ENCODE results near the gene UMODL1. TPM values are rescaled to one million over a fixed set of nuclear protein-coding genes. Genes with fewer than 3 reads are reported as not detected.

The UMODL1 gene
- total and polyA plus RNA-seq, 2 of the 13 experiments (the other 11 are each of a cell fraction or from before 2014, with no cell fraction given): not detected

DNA sequence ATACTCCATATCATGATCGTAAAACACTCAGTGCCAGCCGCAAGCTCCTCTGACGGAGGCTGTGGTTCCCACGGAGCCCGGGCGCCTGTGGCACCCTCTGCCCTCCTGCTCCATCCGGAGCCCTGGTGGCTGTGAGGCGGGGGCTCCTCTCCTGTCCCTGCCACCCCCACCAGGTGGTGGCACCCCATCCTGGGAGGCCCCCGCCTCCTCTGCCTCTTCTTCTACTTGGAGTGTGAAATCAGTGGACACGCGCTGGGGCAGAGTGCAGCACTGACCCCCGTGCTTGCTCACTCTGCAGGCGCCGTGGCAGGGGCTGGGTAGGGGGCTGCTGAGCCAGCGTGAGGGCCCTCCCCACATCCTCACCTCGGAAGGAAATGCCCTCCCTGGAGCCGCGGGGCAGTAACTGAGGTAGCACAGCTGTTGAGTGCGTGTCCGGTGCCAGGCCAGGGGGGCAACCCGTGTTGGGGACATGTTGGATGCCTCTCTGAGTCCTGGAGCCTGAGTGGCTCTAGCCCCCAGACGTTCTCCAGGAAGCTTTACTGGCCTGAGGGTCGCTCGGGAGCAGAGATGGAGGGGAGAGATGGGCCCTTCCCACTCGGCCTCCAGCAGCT is 89.1 kb downstream of the UMODL1 start (continued):
- TF ChIP-seq AHR (CRISPR knock-in tag; IDR thresholded peaks at IDR 0.05) (no peak), DNMT1 (CRISPR knock-in tag; IDR thresholded peaks at IDR 0.05) (no peak)

DNA sequence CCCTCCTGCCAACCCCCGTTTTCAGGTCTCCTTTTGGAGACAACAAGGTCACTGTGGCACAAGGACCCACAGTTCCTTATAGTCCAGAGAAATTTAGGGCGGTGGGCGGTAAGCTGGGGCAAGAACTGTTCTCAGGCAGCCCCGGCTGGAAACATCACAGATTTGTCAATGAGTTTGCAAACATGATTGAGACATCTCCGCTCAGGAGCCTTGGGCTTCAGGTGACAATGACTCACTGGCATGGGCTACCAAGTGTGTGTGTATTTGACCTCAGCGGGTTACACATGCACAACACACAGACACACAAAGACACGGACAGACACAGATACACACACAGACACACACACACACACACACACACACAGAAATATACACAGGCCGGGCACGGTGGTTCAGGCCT is 89.6 kb downstream of the UMODL1 start:
- no peak overlapping the region for H3K4me3 ChIP-seq (replicated peaks in 1 of 3; ENCODE audit: insufficient read depth in 1 of 3, low read depth in 2 of 3, low read length in 3 of 3)
- no TSS peak for BruUV-seq (replicated peaks)
- in situ Hi-C loops (cut with HindIII; ENCODE audit: extremely low pct_ligation_motif_present, low pct_unique_long_range_greater_than_20kb): no loop called here
- intact Hi-C loops (cut with micrococcal nuclease; ENCODE audit: unreplicated experiment): no loop called here
- H3K9me3 ChIP-seq (ENCODE audit: low read length): no peaks in the 10 kb centered on the region
- FAIRE-seq: no peak
- 0 out of 2 replicates have a peak, but pooled peaks cover 7% of the 10 kb centered on the region for H3K4me1 ChIP-seq (ENCODE audit: insufficient read depth, low read length)
- TF ChIP-seq, protein P1, sequence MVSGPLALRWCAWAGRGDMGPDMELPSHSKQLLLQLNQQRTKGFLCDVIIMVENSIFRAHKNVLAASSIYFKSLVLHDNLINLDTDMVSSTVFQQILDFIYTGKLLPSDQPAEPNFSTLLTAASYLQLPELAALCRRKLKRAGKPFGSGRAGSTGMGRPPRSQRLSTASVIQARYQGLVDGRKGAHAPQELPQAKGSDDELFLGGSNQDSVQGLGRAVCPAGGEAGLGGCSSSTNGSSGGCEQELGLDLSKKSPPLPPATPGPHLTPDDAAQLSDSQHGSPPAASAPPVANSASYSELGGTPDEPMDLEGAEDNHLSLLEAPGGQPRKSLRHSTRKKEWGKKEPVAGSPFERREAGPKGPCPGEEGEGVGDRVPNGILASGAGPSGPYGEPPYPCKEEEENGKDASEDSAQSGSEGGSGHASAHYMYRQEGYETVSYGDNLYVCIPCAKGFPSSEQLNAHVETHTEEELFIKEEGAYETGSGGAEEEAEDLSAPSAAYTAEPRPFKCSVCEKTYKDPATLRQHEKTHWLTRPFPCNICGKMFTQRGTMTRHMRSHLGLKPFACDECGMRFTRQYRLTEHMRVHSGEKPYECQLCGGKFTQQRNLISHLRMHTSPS (CRISPR knock-in tag; IDR thresholded peaks at IDR 0.05; ENCODE audit: low read depth): no peak
- TF ChIP-seq CEBPB (IDR thresholded peaks at IDR 0.05; ENCODE audit: borderline replicate concordance, low read depth, low read length) (peak; percentile 38; the same call in 1 of the 2 replicates), RFXANK (CRISPR knock-in tag; IDR thresholded peaks at IDR 0.05) (no peak), FOSL2 (CRISPR knock-in tag; IDR thresholded peaks at IDR 0.05) (peak; percentile 77)
- TF ChIP-seq, protein P2, sequence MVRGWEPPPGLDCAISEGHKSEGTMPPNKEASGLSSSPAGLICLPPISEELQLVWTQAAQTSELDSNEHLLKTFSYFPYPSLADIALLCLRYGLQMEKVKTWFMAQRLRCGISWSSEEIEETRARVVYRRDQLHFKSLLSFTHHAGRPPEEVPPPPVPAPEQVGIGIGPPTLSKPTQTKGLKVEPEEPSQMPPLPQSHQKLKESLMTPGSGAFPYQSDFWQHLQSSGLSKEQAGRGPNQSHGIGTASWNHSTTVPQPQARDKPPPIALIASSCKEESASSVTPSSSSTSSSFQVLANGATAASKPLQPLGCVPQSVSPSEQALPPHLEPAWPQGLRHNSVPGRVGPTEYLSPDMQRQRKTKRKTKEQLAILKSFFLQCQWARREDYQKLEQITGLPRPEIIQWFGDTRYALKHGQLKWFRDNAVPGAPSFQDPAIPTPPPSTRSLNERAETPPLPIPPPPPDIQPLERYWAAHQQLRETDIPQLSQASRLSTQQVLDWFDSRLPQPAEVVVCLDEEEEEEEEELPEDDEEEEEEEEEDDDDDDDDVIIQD (CRISPR knock-in tag; IDR thresholded peaks at IDR 0.05; ENCODE audit: low read depth): no peak
- TF ChIP-seq, protein P3, sequence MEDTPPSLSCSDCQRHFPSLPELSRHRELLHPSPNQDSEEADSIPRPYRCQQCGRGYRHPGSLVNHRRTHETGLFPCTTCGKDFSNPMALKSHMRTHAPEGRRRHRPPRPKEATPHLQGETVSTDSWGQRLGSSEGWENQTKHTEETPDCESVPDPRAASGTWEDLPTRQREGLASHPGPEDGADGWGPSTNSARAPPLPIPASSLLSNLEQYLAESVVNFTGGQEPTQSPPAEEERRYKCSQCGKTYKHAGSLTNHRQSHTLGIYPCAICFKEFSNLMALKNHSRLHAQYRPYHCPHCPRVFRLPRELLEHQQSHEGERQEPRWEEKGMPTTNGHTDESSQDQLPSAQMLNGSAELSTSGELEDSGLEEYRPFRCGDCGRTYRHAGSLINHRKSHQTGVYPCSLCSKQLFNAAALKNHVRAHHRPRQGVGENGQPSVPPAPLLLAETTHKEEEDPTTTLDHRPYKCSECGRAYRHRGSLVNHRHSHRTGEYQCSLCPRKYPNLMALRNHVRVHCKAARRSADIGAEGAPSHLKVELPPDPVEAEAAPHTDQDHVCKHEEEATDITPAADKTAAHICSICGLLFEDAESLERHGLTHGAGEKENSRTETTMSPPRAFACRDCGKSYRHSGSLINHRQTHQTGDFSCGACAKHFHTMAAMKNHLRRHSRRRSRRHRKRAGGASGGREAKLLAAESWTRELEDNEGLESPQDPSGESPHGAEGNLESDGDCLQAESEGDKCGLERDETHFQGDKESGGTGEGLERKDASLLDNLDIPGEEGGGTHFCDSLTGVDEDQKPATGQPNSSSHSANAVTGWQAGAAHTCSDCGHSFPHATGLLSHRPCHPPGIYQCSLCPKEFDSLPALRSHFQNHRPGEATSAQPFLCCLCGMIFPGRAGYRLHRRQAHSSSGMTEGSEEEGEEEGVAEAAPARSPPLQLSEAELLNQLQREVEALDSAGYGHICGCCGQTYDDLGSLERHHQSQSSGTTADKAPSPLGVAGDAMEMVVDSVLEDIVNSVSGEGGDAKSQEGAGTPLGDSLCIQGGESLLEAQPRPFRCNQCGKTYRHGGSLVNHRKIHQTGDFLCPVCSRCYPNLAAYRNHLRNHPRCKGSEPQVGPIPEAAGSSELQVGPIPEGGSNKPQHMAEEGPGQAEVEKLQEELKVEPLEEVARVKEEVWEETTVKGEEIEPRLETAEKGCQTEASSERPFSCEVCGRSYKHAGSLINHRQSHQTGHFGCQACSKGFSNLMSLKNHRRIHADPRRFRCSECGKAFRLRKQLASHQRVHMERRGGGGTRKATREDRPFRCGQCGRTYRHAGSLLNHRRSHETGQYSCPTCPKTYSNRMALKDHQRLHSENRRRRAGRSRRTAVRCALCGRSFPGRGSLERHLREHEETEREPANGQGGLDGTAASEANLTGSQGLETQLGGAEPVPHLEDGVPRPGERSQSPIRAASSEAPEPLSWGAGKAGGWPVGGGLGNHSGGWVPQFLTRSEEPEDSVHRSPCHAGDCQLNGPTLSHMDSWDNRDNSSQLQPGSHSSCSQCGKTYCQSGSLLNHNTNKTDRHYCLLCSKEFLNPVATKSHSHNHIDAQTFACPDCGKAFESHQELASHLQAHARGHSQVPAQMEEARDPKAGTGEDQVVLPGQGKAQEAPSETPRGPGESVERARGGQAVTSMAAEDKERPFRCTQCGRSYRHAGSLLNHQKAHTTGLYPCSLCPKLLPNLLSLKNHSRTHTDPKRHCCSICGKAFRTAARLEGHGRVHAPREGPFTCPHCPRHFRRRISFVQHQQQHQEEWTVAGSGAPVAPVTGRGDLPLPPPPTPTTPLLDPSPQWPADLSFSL (CRISPR knock-in tag; IDR thresholded peaks at IDR 0.05): peak; percentile 32; the same call in 1 of the 2 replicates
- H3K27me3 ChIP-seq (ENCODE audit: control insufficient read depth in 1 of 2, insufficient read depth in 2 of 2, low read length in 2 of 2): peaks cover 2 to 3% of the 10 kb centered on the region in 2 experiments; a peak in 3 of 5 replicates
- 29% methylated on average over 8 of the region's 9 CpGs for WGBS (ENCODE audit: low lambda C conversion rate)
- ChIA-PET POLR2A (no interaction called here), CTCF (ENCODE audit: low intra/inter-chr PET ratio, low total read pairs) (no interaction called here)
- peak; percentile 10 for DNase-seq (ENCODE audit: low spot score)
- H2AFZ ChIP-seq (ENCODE audit: low read length): no peak overlapping the region
- no peaks in the 10 kb centered on the region for H4K20me1 ChIP-seq (ENCODE audit: insufficient read depth, low read length)
- H3K9ac ChIP-seq (ENCODE audit: insufficient read depth, low read depth, low read length): no peak overlapping the region
- no peaks in the 10 kb centered on the region for H3K79me2 ChIP-seq (ENCODE audit: insufficient read depth, low read length)
- H3K27ac ChIP-seq (ENCODE audit: extremely low read length, insufficient read depth, low read length): no peak overlapping the region
- H3K36me3 ChIP-seq (replicated peaks in 1 of 2; ENCODE audit: control insufficient read depth in 1 of 2, insufficient read depth in 2 of 2, low read length in 2 of 2): no peaks in the 10 kb centered on the region
- no peak for ATAC-seq
- H3K4me2 ChIP-seq (ENCODE audit: low read depth, low read length): no peak overlapping the region
